ENCODE results near the gene PPP3CB.

Gene PPP3CB

GRCh38 chr10:73495884-73496674 is at the start of gene PPP3CB:
Gene PPP3CB, minus strand, starts transcription at chr10:73496024. Its CDS starts 135 bp downstream, at chr10:73495889.
- DNase-seq, result peak; percentile 96

GRCh38 chr10:73545357-73545756 is 49.5 kb upstream of the PPP3CB start:
- DNase-seq, result no peak

- DNase-seq, result no peak
These were observed 41.9 kb upstream of the PPP3CB start for GRCh38 chr10:73537709-73538108.

- DNase-seq, result no peak
These were observed 41.5 kb upstream of the PPP3CB start for GRCh38 chr10:73537288-73537687.

- DNase-seq, result no peak
These were observed 39.0 kb upstream of the PPP3CB start for GRCh38 chr10:73534857-73535256.

GRCh38 chr10:73529089-73529832 is 33.4 kb upstream of the PPP3CB start:
- DNase-seq, result peak; percentile 57

GRCh38 chr10:73522263-73522662 is 26.4 kb upstream of the PPP3CB start:
- DNase-seq, result no peak

GRCh38 chr10:73519336-73519735 is 23.5 kb upstream of the PPP3CB start:
- DNase-seq, result no peak

GRCh38 chr10:73517166-73517888 is 21.5 kb upstream of the PPP3CB start:
- no peak for DNase-seq

GRCh38 chr10:73512207-73512743 is 16.5 kb upstream of the PPP3CB start:
- DNase-seq, result no peak

GRCh38 chr10:73509695-73510094 is 13.9 kb upstream of the PPP3CB start:
- no peak for DNase-seq

- DNase-seq, result no peak
These were observed 10.7 kb upstream of the PPP3CB start for GRCh38 chr10:73506491-73506890.

GRCh38 chr10:73506074-73506473 is 10.2 kb upstream of the PPP3CB start:
- DNase-seq, result no peak

- no peak for DNase-seq
These were observed 7.2 kb upstream of the PPP3CB start for GRCh38 chr10:73503037-73503436.

GRCh38 chr10:73501651-73502050 is 5.8 kb upstream of the PPP3CB start:
- DNase-seq, result no peak

GRCh38 chr10:73497623-73498022 is 1.8 kb upstream of the PPP3CB start:
- no peak for DNase-seq

- DNase-seq, result peak; percentile 93
These were observed 469 bp downstream of the PPP3CB start for GRCh38 chr10:73495226-73495883.

GRCh38 chr10:73494877-73495225 is 973 bp downstream of the PPP3CB start:
- DNase-seq, result no peak

GRCh38 chr10:73494213-73494612 is 1.6 kb downstream of the PPP3CB start:
- no peak for DNase-seq

- DNase-seq, result no peak
These were observed 2.0 kb downstream of the PPP3CB start for GRCh38 chr10:73493781-73494180.

- DNase-seq, result no peak
These were observed 9.2 kb downstream of the PPP3CB start for GRCh38 chr10:73486601-73487000.

- no peak for DNase-seq
These were observed 10.5 kb downstream of the PPP3CB start for GRCh38 chr10:73485320-73485719.

- DNase-seq, result no peak
These were observed 15.7 kb downstream of the PPP3CB start for GRCh38 chr10:73480158-73480557.

Measured in CD4-positive, alpha-beta T cell treated with Interleukin-6 for 4 hours (primary cell).